ENCODE measurements around the gene DCK.
"Not testable (repeated sequence)": the region's sequence is repeated elsewhere in the genome, so short reads cannot be mapped to it uniquely, and the experiment has no call there.

The DCK gene
- 24.6 to 91.8 (median 53.4) reads per million in 17 experiments for total RNA-seq

- peak; percentile 94 to 98 (median 96) for DNase-seq
These were observed at the start of gene DCK for GRCh38 chr4:70993181-70994068. DCK (plus strand) TSS chr4:70993649; CDS start chr4:70993836, 187 bp downstream.

DNA sequence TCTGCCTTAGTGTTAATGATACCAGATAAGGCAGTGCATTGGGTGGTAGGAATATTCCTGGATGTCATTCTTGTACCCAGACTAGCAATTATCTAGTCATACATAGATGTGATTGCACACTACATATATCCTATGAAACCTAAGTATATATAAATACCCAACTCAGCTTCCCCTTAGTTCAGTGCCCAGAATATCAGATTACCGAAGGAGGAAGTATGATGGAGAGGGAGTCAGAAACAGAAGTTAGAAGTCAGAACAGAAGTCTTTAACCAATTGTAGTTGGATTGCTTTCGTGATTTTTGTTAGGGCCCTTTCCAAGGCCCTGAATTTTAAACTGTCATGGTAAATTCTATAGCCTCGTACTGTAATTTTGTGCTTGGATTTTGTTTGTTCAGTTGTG is 48.4 kb upstream of the DCK start:
- DNase-seq = peak; percentile 26 to 87 (median 68)

- DNase-seq = no peak
These were observed 47.9 kb upstream of the DCK start for GRCh38 chr4:70945452-70946055.

DNA sequence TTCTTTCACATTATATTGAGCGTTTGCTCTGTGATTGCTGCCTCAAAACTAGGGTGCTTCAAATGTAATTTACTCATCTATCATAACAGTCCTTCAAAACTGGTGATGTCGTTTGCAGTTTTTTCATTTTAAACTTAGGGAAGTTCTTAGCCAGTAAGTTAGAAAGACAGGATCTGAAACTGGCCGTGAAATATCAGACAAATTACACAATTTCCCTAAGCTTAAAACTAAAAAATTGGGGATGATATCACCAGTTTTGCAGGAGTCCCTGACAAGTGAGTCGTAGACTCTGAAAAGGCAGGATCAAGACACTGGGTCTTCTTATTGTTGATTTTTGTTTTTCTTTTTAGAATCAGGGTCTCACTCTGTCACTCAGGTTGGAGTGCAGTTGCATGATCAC is 46.5 kb upstream of the DCK start:
- DNase-seq = peak; percentile 41 to 89 (median 76)

DNA sequence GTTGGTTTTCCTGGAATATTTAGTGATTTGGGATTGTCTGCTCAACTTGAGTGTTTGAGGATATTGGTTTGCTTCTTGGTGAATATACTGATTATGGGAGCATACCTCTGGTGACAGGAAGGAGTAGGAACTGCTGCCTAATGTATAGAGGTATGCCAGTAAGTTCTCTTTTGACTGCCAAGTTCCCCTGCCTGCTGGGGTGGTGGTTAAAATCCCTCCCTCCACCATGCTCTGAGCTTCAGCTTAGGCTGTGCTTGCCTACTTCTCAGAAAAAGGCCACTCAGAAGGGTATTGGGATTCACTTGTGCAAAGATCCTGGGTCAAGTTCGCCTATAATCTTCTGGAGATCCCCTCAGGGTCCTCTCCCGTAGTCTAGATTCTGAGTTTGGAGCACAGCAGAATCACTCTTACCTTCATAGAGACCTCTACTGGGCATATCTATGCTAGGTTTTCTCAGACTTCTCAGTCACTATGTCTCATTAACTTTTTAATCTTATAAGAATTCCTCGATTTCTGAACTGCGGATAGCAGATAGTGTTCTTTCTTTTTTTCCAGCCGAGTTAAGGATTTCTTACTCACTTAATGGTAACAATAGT is 44.7 kb upstream of the DCK start:
- DNase-seq = peak in 3 of 4 experiments; percentile 22 to 47 (median 44)

DNA sequence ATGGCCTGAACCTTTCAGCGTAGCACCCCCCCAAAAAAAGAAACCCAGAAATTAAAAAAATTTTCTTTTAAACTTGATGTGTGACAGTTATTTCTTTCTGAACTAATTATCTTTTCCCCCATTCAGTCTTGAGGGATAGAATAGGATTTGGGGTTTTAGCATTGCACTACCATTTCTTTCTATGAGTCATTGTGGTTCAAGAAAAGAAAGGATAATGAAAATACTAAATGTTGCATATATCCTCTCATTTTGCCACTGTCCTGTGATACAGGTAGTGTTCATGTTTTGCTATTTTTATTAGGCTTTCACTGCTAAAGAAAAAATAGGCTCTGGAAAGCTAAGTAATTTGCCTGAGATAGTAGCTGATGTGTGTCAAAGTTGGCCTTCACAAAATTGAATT is 39.4 kb upstream of the DCK start:
- no peak for DNase-seq

GRCh38 chr4:70956549-70957210 is 36.8 kb upstream of the DCK start:
- no peak for DNase-seq

- no peak for DNase-seq
These were observed 34.8 kb upstream of the DCK start for GRCh38 chr4:70958681-70959080.

DNA sequence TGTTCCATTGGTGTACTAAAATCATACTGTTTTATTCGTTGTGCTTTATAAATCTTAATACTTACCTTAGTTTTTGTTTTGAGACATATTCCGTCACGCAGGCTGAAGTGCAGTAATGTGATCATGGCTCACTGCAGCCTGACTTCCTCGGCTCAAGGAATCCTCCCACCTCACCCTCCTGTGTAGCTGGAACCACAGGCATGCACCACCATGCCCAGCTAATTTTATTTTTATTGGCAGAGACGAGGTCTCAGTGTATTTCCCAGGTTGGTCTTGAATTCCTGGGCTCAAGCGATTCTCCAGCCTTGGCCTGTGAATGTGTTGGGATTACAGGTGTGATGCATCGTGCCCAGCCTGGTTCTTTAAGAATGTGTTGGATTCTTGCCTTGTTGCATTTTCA is 24.4 kb upstream of the DCK start:
- no peak for DNase-seq

GRCh38 chr4:70976252-70976651 is 17.2 kb upstream of the DCK start:
- DNase-seq = no peak

DNA sequence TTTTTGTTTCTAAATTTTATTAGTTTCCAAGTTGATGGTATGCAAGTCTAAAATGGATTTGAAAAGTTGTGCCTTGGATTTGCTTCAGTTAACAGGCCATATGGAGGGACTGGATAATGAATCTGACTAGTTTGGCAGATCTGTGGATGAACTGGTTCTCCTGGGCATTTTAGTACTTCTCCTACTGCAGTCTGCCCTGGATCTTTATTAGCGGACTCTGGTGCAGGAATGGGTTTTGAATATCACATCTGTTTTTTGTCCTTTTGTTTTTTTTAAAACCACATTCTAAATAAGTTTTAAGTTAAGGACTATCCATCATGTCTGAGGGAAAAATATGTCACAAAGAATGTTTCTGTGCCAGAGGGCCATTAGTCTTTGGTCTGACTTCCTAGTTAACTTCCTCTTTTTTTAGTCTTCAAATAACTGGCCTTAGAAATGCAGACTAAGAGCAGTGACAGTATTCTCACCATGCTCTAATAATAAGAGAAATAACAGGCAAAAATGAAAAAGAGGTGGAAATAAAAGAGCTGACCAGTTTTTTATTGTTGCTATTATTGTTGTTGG is 13.9 kb upstream of the DCK start:
- peak; percentile 16 to 68 (median 48) for DNase-seq

GRCh38 chr4:70980196-70980595 is 13.3 kb upstream of the DCK start:
- no peak for DNase-seq

DNA sequence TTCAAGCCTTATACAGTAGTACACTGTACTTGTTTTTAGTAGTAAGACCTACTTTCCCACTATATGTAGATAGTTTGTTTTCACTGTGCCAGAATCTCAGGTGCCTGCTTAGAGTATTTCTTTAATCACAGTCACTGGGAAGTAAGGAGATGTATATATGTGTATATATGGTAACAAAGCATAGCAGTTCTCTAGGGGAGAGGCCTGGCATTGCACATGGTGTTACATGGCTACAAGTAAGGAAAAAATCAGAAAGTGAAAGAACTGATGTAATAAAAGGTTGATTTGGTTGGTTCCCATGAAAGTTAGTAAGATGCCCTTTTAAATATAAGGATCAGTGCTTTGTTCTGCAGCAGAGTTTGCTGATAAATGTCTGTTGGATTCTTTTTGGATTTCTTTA is 9.3 kb upstream of the DCK start:
- DNase-seq = no peak

DNA sequence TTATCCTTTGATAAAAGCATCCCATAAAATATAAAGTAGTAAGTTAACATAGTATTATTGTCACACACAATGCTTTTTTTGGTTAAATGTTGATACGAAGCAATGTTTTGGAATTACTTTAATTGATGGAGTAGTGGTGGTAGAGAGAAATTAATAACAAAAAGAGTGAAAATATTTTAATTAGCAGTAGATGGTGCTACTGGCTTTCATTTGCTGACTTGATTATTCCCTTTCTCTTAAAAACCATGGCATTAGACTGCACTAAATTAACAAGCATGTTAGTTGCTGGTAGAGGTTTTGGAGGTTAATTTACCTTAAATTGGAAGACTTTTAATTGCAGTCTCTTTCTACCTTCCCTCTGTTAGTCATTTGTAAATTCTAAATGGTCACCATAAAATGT is 8.9 kb upstream of the DCK start:
- DNase-seq = no peak

- DNase-seq = no peak
These were observed 1.9 kb upstream of the DCK start for GRCh38 chr4:70991596-70991995.

GRCh38 chr4:70992391-70992881 is 1.0 kb upstream of the DCK start:
- DNase-seq = peak in 1 of 4 experiments; percentile 23

DNA sequence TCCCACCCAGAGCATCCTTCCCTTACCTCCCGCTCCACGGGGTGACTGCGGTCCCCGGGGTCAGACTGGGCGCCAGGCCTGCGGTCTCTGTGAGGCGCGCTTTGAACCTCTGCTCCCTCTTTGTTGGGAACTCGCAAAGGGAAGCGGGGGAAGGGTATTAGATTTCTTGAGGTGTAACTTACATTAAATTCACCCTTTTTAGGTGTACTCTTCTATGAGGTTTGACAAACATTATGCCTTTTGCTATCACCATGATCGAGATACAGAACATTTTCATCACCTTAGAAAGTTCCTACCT is 569 bp downstream of the DCK start:
- no peak for DNase-seq

GRCh38 chr4:70994387-70995099 is 1.1 kb downstream of the DCK start:
- peak in 3 of 4 experiments; percentile 14 to 50 (median 40) for DNase-seq

GRCh38 chr4:70996018-70996360 is 2.5 kb downstream of the DCK start:
- DNase-seq = peak; percentile 37 to 67 (median 61)

- DNase-seq = peak in 2 of 4 experiments; percentile 41 to 53
These were observed 3.6 kb downstream of the DCK start for GRCh38 chr4:70997036-70997435.

DNA sequence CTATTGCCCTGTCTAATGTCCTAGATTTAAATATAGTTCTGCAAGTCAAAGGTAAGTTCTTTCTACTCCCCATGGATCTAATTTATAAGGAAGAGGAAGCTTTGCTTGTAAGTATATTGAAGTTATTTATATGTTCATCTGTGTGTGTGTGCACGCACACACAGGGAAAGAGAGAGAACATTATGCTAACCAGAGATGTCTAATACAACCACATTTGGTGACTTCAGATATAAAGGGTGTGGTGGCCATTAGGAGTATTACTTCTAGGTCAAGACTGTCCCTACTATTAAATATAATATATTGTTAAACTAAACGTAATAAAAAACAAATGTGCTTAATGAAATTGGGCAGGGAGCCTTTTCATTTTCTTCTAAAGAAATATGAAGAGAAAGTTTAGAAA is 4.1 kb downstream of the DCK start:
- DNase-seq = peak in 1 of 4 experiments; percentile 19

DNA sequence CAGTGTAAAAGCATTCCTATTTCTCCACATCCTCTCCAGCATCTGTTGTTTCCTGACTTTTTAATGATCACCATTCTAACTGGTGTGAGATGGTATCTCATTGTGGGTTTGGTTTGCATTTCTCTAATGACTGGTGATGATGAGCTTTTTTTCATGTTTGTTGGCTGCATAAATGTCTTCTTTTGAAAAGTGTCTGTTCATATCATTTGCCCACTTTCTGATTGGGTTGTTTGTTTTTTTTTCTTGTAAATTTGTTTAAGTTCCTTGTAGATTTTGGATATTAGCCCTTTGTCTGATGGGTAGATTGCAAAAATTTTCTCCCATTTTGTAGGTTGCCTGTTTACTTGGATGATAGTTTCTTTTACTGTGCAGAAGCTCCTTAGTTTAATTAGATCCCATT is 6.2 kb downstream of the DCK start:
- not testable (repeated sequence) for DNase-seq
